Motor neuron (in vitro differentiated cells): ENCODE results near the gene CGGBP1. TPM values are rescaled to one million over a fixed set of nuclear protein-coding genes. Genes with fewer than 3 reads are reported as not detected.

Experiments
- ATAC-seq, 8 experiments: fragments of 200-7000 bp; cut with Tn5 transposase; replicated peaks in 6 of 8; 2 replicates each; pipeline ENCODE4 v1.8.0; 2021; ENCODE audit warnings: mild to moderate bottlenecking in 8 of 8, moderate library complexity in 8 of 8
- H3K27ac ChIP-seq, 2 donors: fragments of 250-450 bp; sonication (Bioruptor Pico); 2 replicates each; pipeline ENCODE4 v1.9.0; 2021; ENCODE audit warnings: antibody characterized with exemption in 2 of 2, mild to moderate bottlenecking in 2 of 2, moderate library complexity in 1 of 2
- H3K4me1 ChIP-seq, 2 donors: fragments of 250-450 bp; sonication (Bioruptor Pico); replicated peaks in 1 of 2; 2 replicates each; pipeline ENCODE4 v1.6.1; 2021; ENCODE audit warnings: antibody characterized with exemption in 2 of 2, mild to moderate bottlenecking in 2 of 2, moderate library complexity in 1 of 2
- H3K4me3 ChIP-seq, 5 donors: fragments of 250-450 bp; sonication (Bioruptor Pico); 2 replicates each; pipeline ENCODE4 v1.9.0; 2021; ENCODE audit warnings: antibody characterized with exemption in 5 of 5, mild to moderate bottlenecking in 5 of 5, moderate library complexity in 4 of 5
- WGBS, 10 experiments: fragments of 450-650 bp; shearing (Covaris generic); methylation state at CpG; one replicate each; pipeline ENCODE4 v1.0.0; 2022; 5-methylcytosine and 5-hydroxymethylcytosine counted together
- in situ Hi-C, 9 experiments: fragments of 400-800 bp; cut with MboI; loops; one replicate each; pipeline ENCODE4 v1.15.0; 2021; ENCODE audit warnings: low sequenced_read_pairs in 9 of 9, low pct_unique_long_range_greater_than_20kb in 2 of 9; ENCODE audit not compliant: unreplicated experiment in 9 of 9
- total RNA-seq, 8 experiments: library from RNA; unstranded; fragments of 300-600 nt; gene quantifications; 2 replicates each; pipeline versions ENCODE4 v1.2.3 to v1.2.4, GENCODE V29; 2022

Gene CGGBP1
- total RNA-seq, 8 experiments from 2014 or later, result 30.9 to 72.7 (median 51.4) TPM

DNA sequence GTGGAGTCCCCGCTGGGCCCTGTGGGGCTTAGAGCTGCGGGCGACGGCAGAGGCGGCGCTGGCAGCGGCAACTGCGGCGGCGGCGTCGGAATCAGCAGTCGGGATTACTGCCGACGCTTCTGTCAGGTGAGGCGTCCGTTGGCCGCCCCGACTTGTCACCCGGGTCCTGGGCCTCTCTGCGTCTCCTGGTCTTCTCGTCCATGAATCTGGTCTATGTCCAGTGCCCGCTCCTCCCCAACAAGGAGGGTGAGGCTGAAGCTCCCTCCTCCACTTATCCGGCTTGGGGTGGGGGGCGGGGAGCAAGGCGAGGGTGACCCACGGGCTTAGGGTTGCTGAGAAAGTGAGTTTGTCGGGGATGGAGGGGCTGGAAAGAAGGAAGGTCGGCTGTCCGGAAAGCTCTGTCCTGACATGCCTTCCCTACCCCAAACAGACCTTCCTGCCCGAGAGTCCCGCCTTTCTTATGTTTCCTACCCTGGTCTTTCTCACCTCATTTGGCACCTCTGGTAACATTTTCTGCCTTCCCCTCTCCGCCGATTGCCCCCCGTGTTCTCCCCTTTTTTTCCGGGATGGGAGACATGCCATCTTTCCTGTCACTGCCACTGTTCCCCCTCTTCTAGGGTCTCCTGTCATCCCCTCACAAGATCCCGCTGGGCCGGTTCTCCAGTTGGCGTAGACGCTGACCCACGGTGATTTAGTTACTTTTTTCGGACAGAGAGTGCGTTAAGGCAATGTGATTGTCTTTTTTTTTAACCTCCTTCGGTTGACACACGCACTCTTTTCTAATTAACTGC lies 770 bp upstream of the CGGBP1 start:
- WGBS, 10 experiments, result 0 to 1% (median 0%) methylated on average over 1 to 16 of the region's 45 CpGs
- Histone ChIP-seq H3K4me1 (peaks cover 10 to 22% of the 10 kb centered on the region in 2 donors), H3K27ac (peak overlapping the region; percentile 86 to 89), H3K4me3 (peak overlapping the region; percentile 65 to 94 (median 72))
- in situ Hi-C loops, result no loop called here
- ATAC-seq, result peak in 7 of 8 experiments; percentile 6 to 39 (median 23)

DNA sequence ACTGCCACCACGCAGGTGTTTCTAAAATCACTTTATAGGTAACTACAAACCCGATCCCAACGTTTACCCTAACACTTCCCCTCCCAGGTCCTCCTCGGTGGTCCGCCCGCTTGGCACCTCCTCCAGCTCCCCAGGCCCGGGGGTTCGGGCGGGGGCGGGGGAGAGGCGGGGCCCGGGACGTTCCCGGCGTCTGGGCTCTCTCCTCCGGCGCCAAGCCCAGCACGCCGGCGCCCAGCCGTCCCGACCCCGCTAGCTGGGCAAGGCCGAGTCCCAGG lies 562 bp downstream of the CGGBP1 start:
- Histone ChIP-seq H3K27ac (peak overlapping the region; percentile 90 to 95), H3K4me3 (peak overlapping the region; percentile 65 to 94 (median 72)), H3K4me1 (peaks cover 10 to 22% of the 10 kb centered on the region in 2 donors)
- no peak for ATAC-seq
- WGBS, 10 experiments, result 0 to 14% (median 0%) methylated on average over 1 to 7 of the region's 24 CpGs; no CpG with 5 or more reads in 7 of the 10 experiments
- in situ Hi-C loops, result no loop called here

DNA sequence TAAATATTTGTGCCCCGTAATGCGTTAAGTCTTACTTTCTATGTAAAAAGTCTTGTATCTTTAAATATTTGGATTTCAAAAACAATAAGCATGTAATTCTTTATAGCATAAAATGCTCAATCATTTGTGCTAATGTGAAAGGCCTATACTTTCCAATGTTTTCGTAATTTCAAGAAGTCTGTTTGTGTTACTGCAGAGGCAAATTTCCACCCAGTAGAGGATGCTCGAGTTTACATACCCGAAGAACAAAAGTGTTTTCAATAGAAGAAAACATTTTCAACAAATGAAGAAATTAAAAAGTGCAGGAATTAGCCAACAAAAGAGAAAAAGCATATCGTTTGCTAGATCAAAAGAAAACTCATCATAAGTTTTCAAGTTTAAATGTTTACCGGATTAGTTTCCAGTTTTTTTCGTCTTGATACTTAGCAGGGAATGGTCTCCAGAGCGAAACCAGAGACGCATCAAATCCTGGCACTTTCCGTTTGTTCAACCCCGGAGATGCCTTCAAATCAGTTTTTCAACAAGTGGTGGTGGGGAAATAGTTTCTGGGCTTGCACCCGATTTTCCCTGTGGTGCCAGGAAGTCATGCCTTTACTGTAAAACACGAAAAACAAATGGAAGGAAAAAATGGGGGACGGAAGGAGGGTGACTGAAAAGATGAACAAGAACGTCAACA lies 1.0 kb downstream of the CGGBP1 start:
- peaks cover 10 to 22% of the 10 kb centered on the region in 2 donors for H3K4me1 ChIP-seq
- H3K27ac ChIP-seq, result peak overlapping the region in 1 of 2 donors; percentile 95
- ATAC-seq, result no peak
- in situ Hi-C loops, result no loop called here
- 0 to 23% (median 13%) methylated on average over 1 to 16 of the region's 16 CpGs for WGBS, 10 experiments
- peak overlapping the region; percentile 65 to 94 (median 72) for H3K4me3 ChIP-seq

GRCh38 chr3:88046766-88047165 lies 12.0 kb downstream of the CGGBP1 start:
- ATAC-seq, result no peak
- in situ Hi-C loops, result no loop called here
- Histone ChIP-seq H3K4me1 (no peaks in the 10 kb centered on the region), H3K4me3 (no peak overlapping the region), H3K27ac (no peak overlapping the region)
- whole genome bisulfite sequencing, 10 experiments, result 45 to 100% (median 87%) methylated on average over 1 to 5 of the region's 5 CpGs; no CpG with 5 or more reads in 1 of the 10 experiments

DNA sequence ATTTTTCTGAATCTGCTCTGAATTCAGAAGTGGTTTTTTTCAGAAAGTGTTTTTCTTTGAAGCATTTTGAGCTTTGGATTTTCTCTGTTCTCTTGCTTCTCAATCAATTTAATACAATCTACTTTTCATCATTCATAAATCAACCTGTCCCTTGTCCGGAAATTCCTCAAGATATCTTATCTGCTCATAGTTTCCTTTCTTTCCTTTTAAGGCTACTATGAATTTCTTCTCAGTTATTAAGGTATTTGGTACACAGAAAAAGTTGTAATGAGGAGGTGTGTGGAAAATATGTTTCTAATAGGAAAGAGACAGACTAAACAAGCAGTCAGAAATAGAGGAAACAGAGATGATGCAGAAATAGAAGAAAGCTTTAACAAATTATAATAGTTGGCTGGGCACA lies 14.4 kb downstream of the CGGBP1 start:
- Histone ChIP-seq H3K4me1 (no peaks in the 10 kb centered on the region), H3K27ac (no peak overlapping the region), H3K4me3 (no peak overlapping the region)
- no peak for ATAC-seq
- in situ Hi-C loops, result no loop called here
- WGBS, 10 experiments, result 0 to 100% (median 95%) methylated on average over 1 of the region's 1 CpG

- ATAC-seq, result peak in 1 of 8 experiments; percentile 17
- in situ Hi-C loops, result no loop called here
- Histone ChIP-seq H3K4me1 (no peaks in the 10 kb centered on the region), H3K27ac (no peak overlapping the region), H3K4me3 (no peak overlapping the region)
- WGBS, 10 experiments, result 78 to 100% (median 87%) methylated on average over 1 to 3 of the region's 3 CpGs; no CpG with 5 or more reads in 2 of the 10 experiments
Observed at GRCh38 chr3:88041005-88041404, 17.8 kb downstream of the CGGBP1 start.

DNA sequence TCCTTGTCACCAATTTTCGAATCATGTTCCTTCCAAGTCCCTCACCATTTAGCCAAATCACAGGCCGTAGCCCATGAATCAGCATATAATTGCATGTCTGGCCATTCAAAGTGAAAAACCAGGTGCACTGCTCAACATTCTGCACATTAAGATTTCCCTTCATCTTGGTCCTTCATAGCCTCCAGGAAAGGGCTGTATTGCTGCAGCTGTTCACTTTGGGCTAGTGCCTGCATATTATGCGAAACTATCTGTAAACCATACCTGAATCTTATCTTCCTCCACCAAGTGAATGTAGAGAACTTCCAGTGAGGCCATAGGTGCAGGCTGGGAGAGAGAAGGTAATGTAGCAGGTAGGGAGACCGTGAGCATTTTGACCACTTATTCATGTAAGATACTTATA lies 18.3 kb downstream of the CGGBP1 start:
- in situ Hi-C loops, result no loop called here
- peak in 1 of 8 experiments; percentile 58 for ATAC-seq
- H3K4me3 ChIP-seq, result no peak overlapping the region
- H3K4me1 ChIP-seq, result no peaks in the 10 kb centered on the region
- WGBS, 10 experiments, result 58 to 100% (median 84%) methylated on average over 1 to 4 of the region's 4 CpGs; no CpG with 5 or more reads in 2 of the 10 experiments
- H3K27ac ChIP-seq, result no peak overlapping the region

GRCh38 chr3:88038566-88038965 lies 20.2 kb downstream of the CGGBP1 start:
- Histone ChIP-seq H3K4me1 (no peaks in the 10 kb centered on the region), H3K4me3 (no peak overlapping the region), H3K27ac (no peak overlapping the region)
- ATAC-seq, result peak in 1 of 8 experiments; percentile 24
- in situ Hi-C loops, result no loop called here
- WGBS, 10 experiments, result 0 to 63% (median 5%) methylated on average over 1 to 2 of the region's 2 CpGs; no CpG with 5 or more reads in 4 of the 10 experiments

DNA sequence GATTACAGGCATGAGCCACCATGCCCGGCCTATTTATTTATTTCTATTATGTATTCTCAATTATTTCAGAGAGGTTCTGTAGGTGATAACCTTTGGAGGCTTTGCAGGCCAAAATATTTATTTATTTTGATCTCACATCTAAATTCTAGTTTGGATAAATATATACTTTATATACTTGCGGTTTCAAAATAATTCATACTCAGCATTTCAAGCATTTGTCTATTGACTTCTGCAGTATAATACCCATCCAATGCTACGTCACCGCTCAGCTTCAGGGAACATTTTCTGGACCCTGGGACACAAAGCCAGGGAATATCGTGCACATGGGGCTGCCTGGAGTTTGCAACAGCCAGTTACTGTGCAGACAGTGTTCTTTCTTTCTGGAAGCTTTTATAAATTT lies 22.6 kb downstream of the CGGBP1 start:
- in situ Hi-C loops, result no loop called here
- 70 to 100% (median 89%) methylated on average over 2 to 5 of the region's 5 CpGs for WGBS, 10 experiments
- H3K4me1 ChIP-seq, result no peaks in the 10 kb centered on the region
- H3K27ac ChIP-seq, result no peak overlapping the region
- no peak overlapping the region for H3K4me3 ChIP-seq
- no peak for ATAC-seq

- Histone ChIP-seq H3K4me1 (no peaks in the 10 kb centered on the region), H3K4me3 (no peak overlapping the region), H3K27ac (no peak overlapping the region)
- 50 to 100% (median 92%) methylated on average over 2 to 8 of the region's 8 CpGs for WGBS, 10 experiments
- in situ Hi-C loops, result no loop called here
- no peak for ATAC-seq
Observed at GRCh38 chr3:88034491-88035275, 24.1 kb downstream of the CGGBP1 start.

DNA sequence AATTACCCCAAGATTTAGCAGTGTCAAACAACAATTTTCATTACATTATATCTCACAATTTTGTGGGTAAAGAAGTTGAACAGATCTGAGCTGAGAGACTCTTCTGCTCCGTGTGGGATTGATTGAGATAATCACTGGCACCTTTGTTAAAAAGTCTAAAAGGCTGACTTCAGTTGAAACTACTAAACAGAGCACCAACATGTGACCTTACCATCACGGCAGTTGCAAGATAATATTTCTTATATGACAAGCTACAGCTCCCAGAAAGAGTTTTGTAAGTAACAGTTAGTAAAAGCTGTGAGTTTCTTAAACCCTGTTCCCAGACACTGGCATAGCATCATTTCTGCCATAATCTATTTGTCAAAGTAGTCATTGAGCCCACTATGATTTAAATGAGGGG lies 25.0 kb downstream of the CGGBP1 start:
- no peaks in the 10 kb centered on the region for H3K4me1 ChIP-seq
- no peak for ATAC-seq
- WGBS, 10 experiments, result 10 to 83% (median 43%) methylated on average over 1 to 2 of the region's 2 CpGs; no CpG with 5 or more reads in 3 of the 10 experiments
- in situ Hi-C loops, result no loop called here
- H3K4me3 ChIP-seq, result no peak overlapping the region
- no peak overlapping the region for H3K27ac ChIP-seq

GRCh38 chr3:88033079-88033478 lies 25.7 kb downstream of the CGGBP1 start:
- H3K27ac ChIP-seq, result no peak overlapping the region
- in situ Hi-C loops, result no loop called here
- H3K4me3 ChIP-seq, result no peak overlapping the region
- no peaks in the 10 kb centered on the region for H3K4me1 ChIP-seq
- no peak for ATAC-seq
- 71 to 100% (median 93%) methylated on average over 1 to 2 of the region's 2 CpGs for WGBS, 10 experiments

DNA sequence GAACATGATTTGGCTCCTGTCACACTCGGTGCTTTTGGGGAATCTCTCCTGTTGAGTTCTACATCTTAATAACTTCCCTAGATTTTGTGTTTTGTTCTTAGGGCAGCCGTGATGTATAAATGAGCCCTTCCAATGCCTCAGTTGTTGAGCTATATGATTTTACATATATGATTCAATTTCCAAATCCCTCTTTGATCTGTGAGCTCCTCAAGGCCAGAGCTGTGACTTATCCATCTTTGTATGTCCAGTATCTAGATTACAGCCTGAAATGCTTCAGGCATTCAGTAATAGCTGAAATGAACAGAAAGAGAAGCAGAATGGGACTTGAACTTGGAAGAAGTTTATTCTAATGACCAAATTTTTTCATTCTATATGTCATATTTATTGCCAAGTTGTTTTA lies 26.6 kb downstream of the CGGBP1 start:
- WGBS, 10 experiments, result 0 to 100% (median 74%) methylated on average over 1 to 2 of the region's 2 CpGs; no CpG with 5 or more reads in 2 of the 10 experiments
- in situ Hi-C loops, result no loop called here
- Histone ChIP-seq H3K4me3 (no peak overlapping the region), H3K27ac (no peak overlapping the region), H3K4me1 (no peaks in the 10 kb centered on the region)
- peak in 1 of 8 experiments; percentile 15 for ATAC-seq
